ENCODE measurements around the gene LARP1B.
"Not testable (repeated sequence)": the region's sequence is repeated elsewhere in the genome, so short reads cannot be mapped to it uniquely, and the experiment has no call there.

LARP1B gene

DNA sequence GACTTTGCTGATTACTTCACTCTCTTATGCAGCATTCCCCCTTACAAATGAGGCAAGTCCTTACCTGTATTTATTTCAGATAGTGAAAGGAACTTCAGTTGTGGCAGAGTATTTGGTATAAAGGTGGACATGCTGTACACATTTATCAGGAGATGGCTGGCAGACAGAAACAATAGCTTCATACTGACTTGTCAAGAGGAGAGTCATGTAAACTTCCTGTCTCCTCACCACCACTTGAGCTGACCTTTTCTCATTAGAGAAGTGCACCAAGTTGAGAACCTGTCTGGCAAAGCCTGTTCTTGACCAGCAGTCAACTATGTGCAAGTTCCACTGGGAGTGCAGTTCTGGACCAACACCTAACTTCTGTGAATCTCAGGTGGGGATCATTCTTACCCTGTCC is 80.8 kb downstream of the LARP1B start:
- no peak for DNase-seq

DNA sequence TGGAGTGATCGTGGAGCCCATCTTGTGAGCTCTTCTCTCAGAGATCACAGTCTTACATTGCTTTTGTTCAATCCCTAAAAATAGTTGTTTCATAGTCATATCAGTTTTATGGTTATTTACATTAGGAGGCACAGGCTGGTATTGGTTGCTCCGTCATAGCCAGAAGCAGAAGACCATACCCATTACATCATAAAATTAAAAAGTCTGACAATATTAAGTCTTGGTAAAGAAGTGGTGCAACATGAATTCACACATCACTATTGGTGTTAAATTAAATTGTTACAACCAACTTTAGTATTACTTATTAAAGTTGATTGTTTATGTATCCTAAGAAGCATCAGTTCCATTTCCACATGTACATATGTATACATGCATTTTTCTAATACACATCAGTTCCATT is 84.6 kb downstream of the LARP1B start:
- no peak for DNase-seq

- DNase-seq, result no peak
These were observed 92.7 kb downstream of the LARP1B start for GRCh38 chr4:128153800-128154199.

GRCh38 chr4:128155231-128155855 is 94.2 kb downstream of the LARP1B start:
- DNase-seq, result no peak

- no peak for DNase-seq
These were observed 94.9 kb downstream of the LARP1B start for GRCh38 chr4:128155874-128156456.

DNA sequence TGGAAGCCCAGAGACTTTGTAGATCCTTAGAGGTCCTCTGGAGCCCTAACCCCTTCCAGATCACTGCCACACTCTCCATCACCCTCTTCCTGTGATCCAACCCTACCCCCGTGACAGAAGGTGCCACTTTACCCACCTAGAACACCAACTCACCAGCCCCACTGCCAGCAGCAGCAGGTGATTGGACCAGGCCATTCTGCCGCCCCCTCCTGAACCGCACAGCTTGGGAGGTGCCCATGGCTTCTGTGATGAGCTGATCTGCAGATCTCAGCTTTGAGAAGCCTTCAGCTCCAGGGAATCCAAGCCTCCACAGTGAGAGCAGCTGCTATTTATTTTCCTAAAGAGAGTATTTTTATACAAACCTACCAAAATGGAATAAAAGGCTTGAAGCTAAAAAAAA is 95.4 kb downstream of the LARP1B start:
- not testable (repeated sequence) for DNase-seq

- DNase-seq, result no peak
These were observed 97.8 kb downstream of the LARP1B start for GRCh38 chr4:128158894-128159293.

DNA sequence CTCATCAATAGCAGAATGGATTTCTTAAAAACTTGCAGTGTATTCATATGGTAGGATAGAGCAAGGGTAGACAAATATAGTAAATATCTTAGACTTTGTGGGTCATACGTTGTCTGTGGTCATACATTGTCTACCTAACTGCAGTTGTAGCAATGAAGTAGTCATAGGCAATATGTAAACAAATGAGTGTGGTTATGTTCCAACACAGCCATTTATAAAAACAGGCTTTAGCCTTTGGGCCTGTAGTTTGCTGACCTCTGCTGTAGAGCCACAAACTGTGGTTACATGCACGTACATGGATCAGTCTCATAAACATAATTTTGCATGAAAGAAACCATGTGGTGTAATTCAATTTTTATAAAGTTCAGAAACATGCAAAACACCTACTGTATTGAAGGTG is 98.9 kb downstream of the LARP1B start:
- no peak for DNase-seq

- DNase-seq, result no peak
These were observed 100.0 kb downstream of the LARP1B start for GRCh38 chr4:128161138-128161537.

- DNase-seq, result no peak
These were observed 101.3 kb downstream of the LARP1B start for GRCh38 chr4:128162434-128162833.

DNA sequence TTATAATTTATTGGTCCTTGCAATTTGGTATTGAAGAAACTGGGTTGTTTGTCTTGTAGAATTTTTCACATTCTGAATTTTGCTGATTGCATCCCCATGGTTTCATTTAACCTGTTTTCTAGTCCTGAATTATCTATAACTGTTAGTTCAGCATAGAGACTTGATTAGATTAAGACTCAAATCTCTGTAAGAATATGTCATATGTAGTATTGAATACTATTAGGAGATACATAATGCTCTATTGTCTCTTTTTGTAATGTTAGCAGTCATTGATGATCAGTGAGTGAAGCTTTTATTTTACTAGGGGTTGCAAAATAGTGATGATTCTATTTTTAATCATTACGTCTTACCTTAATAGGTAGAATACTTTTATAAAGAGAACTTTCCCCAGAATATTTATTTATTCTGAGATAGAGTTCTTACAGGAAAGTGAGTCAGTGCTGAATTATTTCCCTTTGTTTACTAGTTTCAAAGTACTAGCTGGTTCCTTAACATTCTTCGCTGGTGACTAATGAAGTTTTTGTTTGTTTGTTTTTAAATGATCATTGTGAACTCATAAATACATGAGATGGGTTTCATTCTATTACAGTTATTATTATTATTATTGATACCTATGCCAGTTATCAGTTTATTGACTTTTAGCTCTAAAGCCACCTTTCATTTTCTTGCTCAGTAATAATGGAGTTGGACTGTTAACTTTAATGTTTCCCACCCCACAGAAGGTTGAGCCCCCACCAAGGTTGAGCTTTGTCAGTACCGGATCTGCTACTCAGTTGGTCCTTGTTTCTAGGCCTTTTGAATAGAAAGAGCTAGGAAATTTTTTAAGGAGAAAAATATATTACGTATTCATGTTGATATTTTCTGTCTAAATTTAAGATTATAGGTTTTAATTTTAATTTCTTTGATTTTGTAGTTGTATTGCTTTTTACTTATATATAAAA is 102.3 kb downstream of the LARP1B start:
- DNase-seq, result no peak

DNA sequence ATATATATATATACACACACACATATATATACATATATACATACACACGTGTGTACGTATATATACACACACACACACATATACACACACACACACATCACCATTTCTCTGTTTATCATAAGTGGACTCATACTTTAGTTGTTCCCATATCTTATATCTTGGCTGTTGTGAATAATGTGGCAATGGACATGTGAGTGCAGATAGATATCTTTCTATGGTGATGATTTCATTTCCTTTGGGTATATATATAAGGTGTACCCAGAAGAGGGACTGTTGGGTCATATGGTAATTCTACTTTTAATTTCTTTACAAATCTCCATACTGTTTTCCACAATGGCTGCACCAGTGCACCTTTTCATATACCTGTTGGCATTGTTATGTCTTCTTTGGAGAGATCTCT is 105.9 kb downstream of the LARP1B start:
- DNase-seq, result no peak

GRCh38 chr4:128168701-128169100 is 107.6 kb downstream of the LARP1B start:
- DNase-seq, result no peak

DNA sequence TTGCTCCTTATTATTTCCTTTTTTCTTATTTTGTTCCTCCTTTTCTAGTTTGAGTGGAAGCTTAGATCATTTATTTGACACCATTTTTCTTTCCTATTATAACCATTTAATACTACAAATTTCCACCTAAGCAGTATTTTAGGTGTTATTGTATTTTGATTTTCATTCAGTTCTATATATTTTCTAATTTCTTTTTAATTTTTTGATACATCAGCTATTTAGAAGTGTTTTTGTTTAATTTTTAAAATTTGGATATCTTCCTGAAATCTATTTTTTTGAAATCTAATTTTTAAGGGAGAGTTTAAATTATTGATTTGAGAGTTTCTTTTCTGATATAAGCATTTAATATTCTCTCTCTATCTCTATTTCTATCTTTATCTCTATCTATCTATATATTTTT is 108.1 kb downstream of the LARP1B start:
- DNase-seq, result no peak

DNA sequence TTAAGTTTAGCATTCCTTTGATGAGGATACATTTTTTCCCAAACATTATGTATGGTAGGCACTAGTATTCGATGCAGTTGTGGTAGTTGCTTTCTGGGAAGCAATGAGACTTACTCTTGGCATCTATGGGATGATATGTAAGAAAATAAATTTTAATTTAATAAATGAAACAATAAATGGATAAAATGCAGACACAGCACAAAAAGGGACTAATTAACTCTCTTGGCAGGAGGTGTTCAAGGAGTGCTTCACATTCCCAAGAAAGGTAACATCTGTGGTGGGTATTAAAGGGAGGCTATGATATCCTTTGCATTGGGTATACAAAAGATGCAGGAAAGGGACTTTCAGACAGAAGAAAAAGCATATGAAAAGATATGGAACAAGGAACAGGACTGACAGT is 115.5 kb downstream of the LARP1B start:
- no peak for DNase-seq

DNA sequence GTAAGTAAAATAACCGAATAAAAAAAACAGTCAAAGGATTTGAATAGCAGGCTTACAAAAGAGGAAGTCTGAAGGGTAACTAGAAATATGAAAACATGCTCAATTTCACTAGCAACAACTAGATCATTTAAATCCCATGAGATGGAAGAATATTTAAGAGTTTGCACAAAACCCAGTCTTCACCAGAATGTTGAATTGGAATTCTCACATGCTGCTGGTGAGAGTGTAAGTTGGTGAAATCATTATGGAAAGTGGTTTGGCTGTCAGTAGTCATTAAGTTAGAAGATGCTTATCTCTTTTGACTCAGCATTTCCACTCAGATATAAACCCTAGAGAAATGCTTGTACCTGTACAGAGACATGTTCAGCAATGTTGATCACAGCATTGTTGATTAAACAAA is 116.4 kb downstream of the LARP1B start:
- no peak for DNase-seq

DNA sequence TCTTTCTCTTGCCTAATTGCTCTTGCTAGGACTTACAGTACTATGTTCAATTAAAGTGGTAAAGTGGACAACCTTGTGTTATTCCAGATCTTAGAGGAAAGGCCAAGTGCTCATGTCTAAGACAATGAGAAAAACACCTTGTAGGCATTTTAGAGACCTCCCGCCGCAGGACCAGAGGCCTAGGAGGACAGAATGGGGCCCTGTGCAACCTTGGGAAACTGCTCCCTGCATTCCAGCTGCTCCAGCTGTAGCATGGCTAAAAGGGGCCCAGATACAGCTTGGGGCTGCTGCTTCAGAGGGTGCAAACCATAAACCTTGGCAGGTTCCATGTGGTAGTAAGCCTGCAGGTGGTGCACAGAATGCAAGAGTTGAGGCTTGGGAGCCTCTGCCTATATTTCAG is 125.5 kb downstream of the LARP1B start:
- DNase-seq, result no peak

DNA sequence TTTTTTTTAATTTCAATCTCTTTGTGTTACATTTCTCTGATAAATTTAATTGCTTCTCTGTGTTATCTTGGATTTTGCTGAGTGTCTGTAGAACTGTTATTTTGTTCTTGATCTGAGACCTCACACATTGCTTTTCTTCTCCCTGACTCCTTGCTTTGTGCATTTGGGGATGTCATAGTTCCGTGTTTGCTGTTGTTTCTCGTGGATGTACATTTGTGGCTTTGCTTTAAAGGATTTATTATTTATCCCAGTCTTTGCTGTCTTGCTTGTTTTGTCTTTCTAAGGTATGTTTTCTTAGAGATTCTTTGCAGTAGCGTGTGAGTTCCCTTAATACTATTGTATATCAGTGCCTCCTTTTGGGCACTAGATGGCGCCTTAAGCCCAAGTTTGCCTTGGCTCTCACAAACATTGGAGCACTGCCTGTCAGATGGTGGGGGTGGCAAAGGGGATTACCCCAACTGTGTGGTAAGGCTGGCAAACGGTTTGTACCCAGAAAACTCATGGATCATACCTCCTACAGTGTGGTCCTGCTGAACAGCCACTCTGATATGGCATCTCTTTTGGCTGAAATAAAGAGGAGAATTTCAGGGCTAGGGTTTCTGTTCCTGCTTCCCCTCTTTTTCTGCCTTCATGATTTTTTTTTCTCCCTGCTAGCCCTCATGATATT is 130.1 kb downstream of the LARP1B start:
- DNase-seq, result peak; percentile 51

DNA sequence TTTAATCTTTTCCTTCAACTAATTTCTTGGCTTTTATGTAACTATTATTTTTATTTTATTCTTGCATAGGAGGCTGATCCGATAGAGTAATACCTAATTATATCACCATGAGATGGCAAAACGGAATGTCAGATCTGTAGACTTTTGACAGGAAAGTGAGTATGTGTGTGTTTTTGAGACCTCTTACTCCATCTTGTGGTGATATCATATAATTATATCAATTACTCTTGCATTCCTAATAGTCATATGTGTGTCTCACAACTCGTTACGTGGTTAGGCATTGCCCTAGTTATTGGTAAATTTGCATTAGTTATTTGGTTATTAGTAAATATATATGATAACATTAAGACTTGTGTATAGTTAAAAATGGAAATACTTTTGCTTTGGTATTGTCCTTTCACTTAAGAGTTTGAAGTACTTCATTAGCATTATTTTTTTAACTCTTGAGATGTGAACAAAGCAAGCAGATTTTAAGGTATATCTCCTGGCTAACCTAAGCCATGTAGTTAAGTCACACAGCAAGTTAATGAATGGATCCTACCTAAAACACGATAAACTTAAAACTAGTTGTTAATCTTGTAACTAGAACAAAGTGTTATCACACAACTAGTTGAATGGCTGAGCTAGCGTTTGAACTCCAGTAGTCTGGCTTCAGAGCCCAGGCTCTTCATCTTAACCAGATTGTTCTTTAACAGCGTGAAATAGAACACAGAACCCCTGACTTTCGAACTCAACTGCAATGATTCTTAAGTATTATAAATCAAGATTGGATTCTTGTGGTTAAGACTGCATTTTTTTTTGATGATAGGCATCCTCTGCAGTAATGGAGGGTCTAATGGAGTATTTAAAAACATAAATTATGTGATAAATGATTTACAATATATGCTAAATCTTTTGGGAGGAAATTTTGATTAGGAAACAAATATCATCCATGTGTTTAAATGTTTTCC is 159.4 kb downstream of the LARP1B start:
- no peak for DNase-seq

DNA sequence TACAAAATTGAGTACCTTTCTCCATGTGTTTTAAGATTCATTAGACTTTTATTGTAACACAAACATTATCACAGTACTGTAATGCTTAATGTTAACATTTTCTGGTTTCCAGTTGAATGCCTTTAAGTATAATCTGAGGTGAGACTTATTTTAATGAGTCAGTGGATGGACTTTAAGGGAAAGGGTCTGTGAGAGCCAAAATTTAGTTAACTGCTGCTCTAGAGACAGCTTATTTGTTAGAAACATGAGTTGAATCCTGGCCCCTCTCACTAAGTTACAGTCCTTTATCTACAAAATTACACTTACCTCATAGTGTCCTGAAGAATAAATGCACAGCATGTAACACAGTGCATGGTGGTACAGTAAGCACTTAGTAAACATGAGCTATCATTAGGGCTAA is 160.5 kb downstream of the LARP1B start:
- DNase-seq, result no peak

DNA sequence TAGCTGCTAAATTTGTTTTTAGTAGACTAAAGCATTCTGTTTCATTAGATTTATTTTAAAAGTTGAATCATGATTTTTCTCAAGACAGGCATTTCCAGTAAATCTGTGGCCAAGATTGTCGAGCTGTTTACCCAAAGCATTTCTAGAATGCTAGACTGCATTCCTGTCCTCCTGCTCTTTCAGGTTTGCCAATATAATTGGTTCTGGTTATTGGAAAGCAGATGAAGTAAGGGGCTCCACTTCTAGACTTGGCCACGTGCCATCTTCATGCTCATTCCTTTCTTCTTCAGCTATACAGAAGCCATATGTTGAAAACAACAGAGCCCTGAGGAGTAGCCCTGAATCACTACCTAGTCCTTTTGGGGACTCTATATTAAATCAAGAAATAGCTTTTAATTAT is 164.0 kb downstream of the LARP1B start:
- no peak for DNase-seq

GRCh38 chr4:128227991-128228571 is 167.0 kb downstream of the LARP1B start:
- DNase-seq, result no peak

All from stimulated activated naive CD4-positive, alpha-beta T cell treated with Interleukin-2 at 50 U/mL for 16 hours (primary cell).